ENCODE results near the gene SMG1.

- TF ChIP-seq CTCF (conservative IDR thresholded peaks at IDR 0.05 in 1 of 2, IDR thresholded peaks at IDR 0.05 in 1 of 2; ENCODE audit: low read depth in 1 of 2, low read length in 2 of 2), result no peak
- no peak for TF ChIP-seq EZH2 (IDR thresholded peaks at IDR 0.05; ENCODE audit: low read length, missing control alignments)
These were observed 72.5 kb downstream of the SMG1 start for GRCh38 chr16:18853694-18854093.
